Panc1 (cell line): ENCODE results near the gene NLRP7. TPM values are rescaled to one million over a fixed set of nuclear protein-coding genes. Genes with fewer than 3 reads are reported as not detected.
"Not testable (repeated sequence)": the region's sequence is repeated elsewhere in the genome, so short reads cannot be mapped to it uniquely, and the experiment has no call there.

ENCODE experiments used
- ATAC-seq: fragments of 200-7000 bp; cut with Tn5 transposase; 2 replicates; pipeline ENCODE4 v1.9.1; 2020; ENCODE audit warnings: mild to moderate bottlenecking, moderate library complexity
- BruUV-seq: library from RNA; stranded (reverse); fragments of 400-500 nt; replicated peaks from 2 replicates; lab custom pipeline; 2021; lab: Mats Ljungman, UMichigan
- CTCF ChIA-PET: fragments of 300-600 bp; sonication (Branson Sonifier 250); formaldehyde crosslinking; loops from one replicate; lab custom pipeline; 2022; ENCODE audit warnings: antibody characterized with exemption; lab: Charles Lee
- POLR2A ChIA-PET: fragments of 300-600 bp; sonication (Branson Sonifier 250); formaldehyde crosslinking; loops from one replicate; lab custom pipeline; 2022; ENCODE audit warnings: antibody characterized with exemption; lab: Charles Lee
- DNase-seq: peaks from one replicate; pipeline ENCODE4 v3.0.0-alpha.2; 2010; ENCODE audit warnings: low read depth, low spot score
- H3K27ac ChIP-seq: 2 replicates; pipeline ENCODE4 v1.5.1; 2011; ENCODE audit warnings: mild to moderate bottlenecking, low read length, inconsistent platforms
- H3K27me3 ChIP-seq: fragments of 200-500 bp; sonication (Bioruptor generic); 2 replicates; pipeline ENCODE4 v1.6.0; 2014; ENCODE audit warnings: low read length, inconsistent platforms; ENCODE audit not compliant: control insufficient read depth, insufficient read depth
- H3K36me3 ChIP-seq: fragments of 200-500 bp; sonication (Bioruptor generic); 2 replicates; pipeline ENCODE4 v1.5.1; 2014; ENCODE audit warnings: inconsistent platforms, mild to moderate bottlenecking, low read length, moderate library complexity; ENCODE audit not compliant: control insufficient read depth, insufficient read depth
- H3K4me1 ChIP-seq: 2 replicates; pipeline ENCODE4 v1.5.1; 2011; ENCODE audit warnings: inconsistent platforms, mild to moderate bottlenecking, low read length, moderate library complexity; ENCODE audit not compliant: control insufficient read depth, insufficient read depth
- H3K4me3 ChIP-seq, 2 experiments: 2 replicates each; pipeline ENCODE4 v1.5.1; 2011 to 2012; ENCODE audit warnings: low read depth in 2 of 2, low read length in 2 of 2, mild to moderate bottlenecking in 2 of 2, inconsistent platforms in 1 of 2, moderate library complexity in 1 of 2
- H3K9me3 ChIP-seq: fragments of 200-500 bp; sonication (Bioruptor generic); 2 replicates; pipeline ENCODE4 v1.5.1; 2014; ENCODE audit warnings: low read depth, mild to moderate bottlenecking, inconsistent platforms, low read length, moderate library complexity; ENCODE audit not compliant: control insufficient read depth, insufficient read depth
- CTCF ChIP-seq: fragments of 450-650 bp; IDR thresholded peaks from 2 replicates; pipeline ENCODE4 v1.5.1; 2017; ENCODE audit warnings: mild to moderate bottlenecking
- TCF7L2 ChIP-seq: IDR thresholded peaks from 2 replicates; pipeline ENCODE4 v1.6.1; 2011; ENCODE audit warnings: mild to moderate bottlenecking, low read depth, low read length, inconsistent platforms
- in situ Hi-C: cut with HindIII; loops from 2 replicates; pipeline ENCODE4 v1.10.0; 2016; ENCODE audit warnings: low sequenced_read_pairs, low pct_unique_long_range_greater_than_20kb
- intact Hi-C: fragments of 100-400 bp; cut with micrococcal nuclease; formaldehyde crosslinking; loops from one replicate; pipeline ENCODE4 v1.10.0; 2022; ENCODE audit not compliant: unreplicated experiment
- total RNA-seq: library from RNA; stranded (reverse); gene quantifications from one replicate; pipeline ENCODE4 v1.2.1, GENCODE V29; 2021; ENCODE audit not compliant: unreplicated experiment

Gene NLRP7
- total RNA-seq, 1 experiment from 2014 or later: not detected

GRCh38 chr19:54982562-54982961, 35.2 kb upstream of the NLRP7 start:
- peak; percentile 24; the same call in 1 of the 2 replicates for ATAC-seq
- H3K4me1 ChIP-seq, in situ Hi-C loops, H3K27ac ChIP-seq, BruUV-seq, CTCF ChIA-PET, H3K36me3 ChIP-seq, H3K9me3 ChIP-seq, DNase-seq, H3K27me3 ChIP-seq, intact Hi-C loops, H3K4me3 ChIP-seq: not testable (repeated sequence)
- POLR2A ChIA-PET: interaction anchor here (0.7 kb wide), 1 partner anchor 13 kb away, joined by 3 read pairs; no protein-coding TSS in a partner anchor

GRCh38 chr19:54973229-54974090, 26.1 kb upstream of the NLRP7 start:
- ATAC-seq, H3K9me3 ChIP-seq, H3K4me3 ChIP-seq, H3K27me3 ChIP-seq, H3K27ac ChIP-seq, intact Hi-C loops, POLR2A ChIA-PET, DNase-seq, in situ Hi-C loops, BruUV-seq, H3K36me3 ChIP-seq, H3K4me1 ChIP-seq: not testable (repeated sequence)
- CTCF ChIA-PET: interaction anchor here (0.6 kb wide), 1 partner anchor 463 kb away, joined by 3 read pairs; no protein-coding TSS in a partner anchor

GRCh38 chr19:54971446-54971845, 24.1 kb upstream of the NLRP7 start:
- ATAC-seq, H3K4me3 ChIP-seq, POLR2A ChIA-PET, H3K36me3 ChIP-seq, in situ Hi-C loops, H3K4me1 ChIP-seq, H3K27ac ChIP-seq, H3K27me3 ChIP-seq, DNase-seq, intact Hi-C loops, BruUV-seq, CTCF ChIA-PET, H3K9me3 ChIP-seq: not testable (repeated sequence)

GRCh38 chr19:54969647-54970046, 22.3 kb upstream of the NLRP7 start:
- BruUV-seq: no TSS peak
- POLR2A ChIA-PET: interaction anchor here (0.7 kb wide), 1 partner anchor 18 kb away, joined by 8 read pairs; no protein-coding TSS in a partner anchor
- Histone ChIP-seq H3K27ac (no peak overlapping the region), H3K9me3 (no peaks in the 10 kb centered on the region), H3K36me3 (no peaks in the 10 kb centered on the region), H3K4me3 (no peak overlapping the region), H3K27me3 (no peaks in the 10 kb centered on the region), H3K4me1 (no peaks in the 10 kb centered on the region)
- TF ChIP-seq TCF7L2 (no peak), CTCF (no peak)
- CTCF ChIA-PET: no interaction called here
- ATAC-seq (no peak), DNase-seq (no peak)
- intact Hi-C loops: no loop called here
- in situ Hi-C loops: no loop called here
